IMR-90 (cell line): ENCODE measurements around the gene STX16. TPM values are rescaled to one million over a fixed set of nuclear protein-coding genes. Genes with fewer than 3 reads are reported as not detected.
A peak's percentile ranks its signal among the peaks of the same experiment; 100 is the strongest.

Experiments
- ATAC-seq: fragments of 200-7000 bp; cut with Tn5 transposase; 2 replicates; pipeline ENCODE4 v1.9.1; 2020; ENCODE audit warnings: low read depth, mild to moderate bottlenecking, moderate library complexity
- BruUV-seq: library from RNA; stranded (reverse); fragments of 400-500 nt; replicated peaks from 2 replicates; lab custom pipeline; 2021; lab: Mats Ljungman, UMichigan
- CTCF ChIA-PET: fragments of 300-600 bp; formaldehyde crosslinking; extraction: SDS; loops from one replicate; lab custom pipeline; 2021; ENCODE audit warnings: antibody characterized with exemption; lab: Yijun Ruan, JAX
- POLR2A ChIA-PET: fragments of 300-600 bp; sonication (Branson Sonifier 250); formaldehyde crosslinking; loops from one replicate; lab custom pipeline; 2022; ENCODE audit warnings: antibody characterized with exemption; ENCODE audit not compliant: unreplicated experiment; lab: Charles Lee
- DNase-seq: peaks from one replicate; pipeline ENCODE4 v3.0.0; 2013
- H2AFZ ChIP-seq: replicated peaks from 2 replicates; pipeline ENCODE3; 2013; ENCODE audit warnings: low read length, mild to moderate bottlenecking; ENCODE audit not compliant: poor library complexity
- H2AK5ac ChIP-seq: 2 replicates; pipeline ENCODE4 v1.6.1; 2013; ENCODE audit warnings: low read depth, low read length, inconsistent platforms
- H2AK9ac ChIP-seq: replicated peaks from 2 replicates; pipeline ENCODE3; 2013; ENCODE audit warnings: mild to moderate bottlenecking, low read depth, low read length, moderate library complexity; ENCODE audit not compliant: poor library complexity
- H2BK120ac ChIP-seq: 2 replicates; pipeline ENCODE4 v1.6.1; 2013; ENCODE audit warnings: low read depth, low read length, inconsistent platforms
- H2BK15ac ChIP-seq: 3 replicates; pipeline ENCODE4 v1.6.1; 2013; ENCODE audit warnings: low read depth, low read length, inconsistent platforms
- H2BK20ac ChIP-seq: 2 replicates; pipeline ENCODE4 v1.6.1; 2013; ENCODE audit warnings: low read depth, mild to moderate bottlenecking, inconsistent platforms, low read length, moderate library complexity
- H2BK5ac ChIP-seq: 2 replicates; pipeline ENCODE4 v1.6.1; 2013; ENCODE audit warnings: mild to moderate bottlenecking, low read depth, low read length, inconsistent platforms; ENCODE audit not compliant: poor library complexity, severe bottlenecking
- H3K14ac ChIP-seq: replicated peaks from 2 replicates; pipeline ENCODE4 v1.6.1; 2013; ENCODE audit warnings: low read depth, low read length, inconsistent platforms
- H3K18ac ChIP-seq: 2 replicates; pipeline ENCODE4 v1.6.1; 2013; ENCODE audit warnings: low read depth, low read length, control low read depth
- H3K23ac ChIP-seq: 2 replicates; pipeline ENCODE4 v1.6.1; 2013; ENCODE audit warnings: low read depth, low read length, inconsistent platforms
- H3K27ac ChIP-seq: 2 replicates; pipeline ENCODE4 v1.5.1; 2013; ENCODE audit warnings: mild to moderate bottlenecking, control low read depth, low read length; ENCODE audit not compliant: insufficient read depth
- H3K27me3 ChIP-seq: 2 replicates; pipeline ENCODE4 v1.6.1; 2013; ENCODE audit warnings: low read length; ENCODE audit not compliant: control insufficient read depth, insufficient read depth
- H3K36me3 ChIP-seq: 2 replicates; pipeline ENCODE4 v1.6.1; 2013; ENCODE audit warnings: low read length, mixed read lengths; ENCODE audit not compliant: control insufficient read depth, insufficient read depth
- H3K4ac ChIP-seq: 2 replicates; pipeline ENCODE4 v1.6.1; 2013; ENCODE audit warnings: low read depth, low read length, inconsistent platforms
- H3K4me1 ChIP-seq: 2 replicates; pipeline ENCODE4 v1.6.1; 2013; ENCODE audit warnings: low read length, mixed read lengths; ENCODE audit not compliant: control insufficient read depth, insufficient read depth
- H3K4me2 ChIP-seq: 2 replicates; pipeline ENCODE4 v1.6.1; 2013; ENCODE audit warnings: low read depth, mild to moderate bottlenecking, control low read depth, low read length, moderate library complexity
- H3K4me3 ChIP-seq: 2 replicates; pipeline ENCODE4 v1.5.1; 2013; ENCODE audit warnings: low read depth, mild to moderate bottlenecking, control low read depth, low read length, moderate library complexity; ENCODE audit not compliant: insufficient read depth
- H3K56ac ChIP-seq: 2 replicates; pipeline ENCODE4 v1.6.1; 2013; ENCODE audit warnings: low read length, inconsistent platforms; ENCODE audit not compliant: insufficient read depth; ENCODE audit errors: extremely low read depth
- H3K79me1 ChIP-seq, 2 experiments: 2 replicates each; pipeline ENCODE4 v1.6.1; 2013; ENCODE audit warnings: low read length in 2 of 2, inconsistent platforms in 1 of 2, low read depth in 1 of 2
- H3K9ac ChIP-seq: 2 replicates; pipeline ENCODE4 v1.6.1; 2013; ENCODE audit warnings: low read depth, low read length, control low read depth
- H3K9me1 ChIP-seq: 2 replicates; pipeline ENCODE4 v1.6.1; 2013; ENCODE audit warnings: low read length, inconsistent platforms; ENCODE audit not compliant: insufficient read depth
- H3K9me3 ChIP-seq: 2 replicates; pipeline ENCODE4 v1.6.1; 2013; ENCODE audit warnings: low read length; ENCODE audit not compliant: control insufficient read depth, insufficient read depth
- H4K20me1 ChIP-seq: 2 replicates; pipeline ENCODE4 v1.6.1; 2013; ENCODE audit warnings: low read length, inconsistent platforms; ENCODE audit not compliant: insufficient read depth
- H4K5ac ChIP-seq: 2 replicates; pipeline ENCODE4 v1.6.1; 2013; ENCODE audit warnings: mild to moderate bottlenecking, low read depth, low read length, control low read depth
- H4K8ac ChIP-seq, 2 experiments: 2 replicates each; pipeline ENCODE4 v1.6.1; 2013; ENCODE audit warnings: low read depth in 2 of 2, low read length in 2 of 2, control low read depth in 1 of 2, inconsistent platforms in 1 of 2
- H4K91ac ChIP-seq: 2 replicates; pipeline ENCODE4 v1.6.1; 2013; ENCODE audit warnings: low read depth, low read length, inconsistent platforms; ENCODE audit not compliant: insufficient read depth
- CHD1 ChIP-seq: IDR thresholded peaks from 2 replicates; pipeline ENCODE4 v1.6.1; 2012; ENCODE audit warnings: low read depth, low read length, improper control_type of control experiment
- CTCF ChIP-seq: conservative IDR thresholded peaks from 2 replicates; pipeline ENCODE4 v1.5.1; 2012; ENCODE audit warnings: mild to moderate bottlenecking, low read depth, low read length, improper control_type of control experiment
- FOS ChIP-seq: fragments of 150-350 bp; IDR thresholded peaks from 2 replicates; pipeline ENCODE4 v1.6.1; 2016; ENCODE audit warnings: low read depth, low read length
- MAZ ChIP-seq: IDR thresholded peaks from 2 replicates; pipeline ENCODE4 v1.6.1; 2012; ENCODE audit warnings: low read depth, mild to moderate bottlenecking, low read length, improper control_type of control experiment, moderate library complexity, borderline replicate concordance
- MXI1 ChIP-seq: IDR thresholded peaks from 2 replicates; pipeline ENCODE4 v1.6.1; 2012; ENCODE audit warnings: low read depth, mild to moderate bottlenecking, low read length, moderate library complexity, borderline replicate concordance
- RAD21 ChIP-seq: IDR thresholded peaks from 2 replicates; pipeline ENCODE4 v1.6.1; 2012; ENCODE audit warnings: low read length, improper control_type of control experiment
- WGBS, 2 experiments: methylation state at CpG; one replicate each; pipeline versions ENCODE4 v1.1.5 to v1.1.7; 2013; ENCODE audit warnings: missing lambda C conversion rate in 2 of 2; ENCODE audit not compliant: insufficient read length in 1 of 2; ENCODE audit errors: extremely low coverage in 2 of 2; 5-methylcytosine and 5-hydroxymethylcytosine counted together
- dilution Hi-C: fragments of 300-500 bp; cut with HindIII; formaldehyde crosslinking; loops from one replicate; pipeline ENCODE4 v1.14.3; 2018; ENCODE audit warnings: low sequenced_read_pairs; ENCODE audit not compliant: unreplicated experiment
- in situ Hi-C: fragments of 300-500 bp; cut with MboI; formaldehyde crosslinking; loops from 3 replicates; pipeline ENCODE4 v1.14.3; 2019; ENCODE audit warnings: low sequenced_read_pairs, inconsistent platforms, mixed read lengths
- intact Hi-C: fragments of 100-400 bp; cut with micrococcal nuclease; formaldehyde crosslinking; loops from 2 replicates; pipeline ENCODE4 v1.10.0; 2022
- polyA plus RNA-seq, 3 experiments: library from polyadenylated mRNA; depleted of rRNA; stranded (reverse); fragments of >200 nt; gene quantifications; 2 replicates each; pipeline ENCODE4 v1.2.3, GENCODE V29; 2012; ENCODE audit warnings: low replicate concordance in 1 of 3
- total RNA-seq: library from RNA; depleted of rRNA; stranded (reverse); fragments of >200 nt; gene quantifications from 2 replicates; pipeline ENCODE4 v1.2.3, GENCODE V29; 2012

STX16 gene
- total and polyA plus RNA-seq, 2 of the 4 experiments (the other 2 are of a cell fraction) = 26.9 to 58.2 TPM

GRCh38 chr20:58645412-58645968 is 5.6 kb upstream of the STX16 start:
- DNase-seq = peak; percentile 56
- Histone ChIP-seq H3K9ac (no peak overlapping the region), H2AFZ (no peak overlapping the region), H4K20me1 (no peaks in the 10 kb centered on the region), H3K4me3 (no peak overlapping the region), H3K27me3 (no peaks in the 10 kb centered on the region), H2AK9ac (peak overlapping the region; percentile 3), H3K79me1 (no peaks in the 10 kb centered on the region), H3K14ac (no peak overlapping the region), H2BK15ac (no peak overlapping the region), H3K9me3 (no peaks in the 10 kb centered on the region), H4K5ac (no peak overlapping the region), H4K91ac (no peak overlapping the region), H3K4me1 (peaks cover 10% of the 10 kb centered on the region), H3K4ac (no peak overlapping the region), H2BK120ac (no peak overlapping the region), H2AK5ac (peak overlapping the region; percentile 7; the same call in 1 of the 2 replicates), H3K27ac (no peak overlapping the region), H4K8ac (no peak overlapping the region), H2BK20ac (no peak overlapping the region), H3K18ac (no peak overlapping the region), H2BK5ac (no peak overlapping the region), H3K56ac (no peak overlapping the region), H3K9me1 (no peaks in the 10 kb centered on the region), H3K36me3 (no peaks in the 10 kb centered on the region), H3K23ac (no peak overlapping the region), H3K4me2 (no peak overlapping the region)
- intact Hi-C loops (no loop called here), dilution Hi-C loops (no loop called here), in situ Hi-C loops (no loop called here)
- BruUV-seq = no TSS peak
- TF ChIP-seq CHD1 (no peak), RAD21 (no peak), FOS (no peak), CTCF (no peak), MXI1 (no peak), MAZ (no peak)
- CTCF ChIA-PET = interaction anchor here (0.6 to 1.0 kb wide), 2 partner anchors 45 to 400 kb away, joined by 3 read pairs; no protein-coding TSS in a partner anchor
- ATAC-seq = no peak
- POLR2A ChIA-PET = no interaction called here
- 100% methylated on average over 3 of the region's 5 CpGs; no CpG with 5 or more reads in 1 of the 2 experiments for WGBS, 2 experiments
